Measurements from ENCODE around the gene MAML2. TPM values are rescaled to one million over a fixed set of nuclear protein-coding genes. Genes with fewer than 3 reads are reported as not detected.

MAML2 gene
- total and polyA plus RNA-seq, 2 experiments from 2014 or later, result 1.1 to 8.2 TPM

GRCh38 chr11:96010683-96011082 is 332.3 kb downstream of the MAML2 start:
- no peak for TF ChIP-seq CTCF (IDR thresholded peaks at IDR 0.05; ENCODE audit: low read depth, low read length)

GRCh38 chr11:96008161-96008720 is 334.8 kb downstream of the MAML2 start:
- H3K27ac ChIP-seq, result no peak overlapping the region
- DNase-seq (ENCODE audit: low read depth in 1 of 2, low spot score in 1 of 2), result no peak
- H3K27me3 ChIP-seq, result no peaks in the 10 kb centered on the region
- H3K4me3 ChIP-seq, result no peak overlapping the region
- TF ChIP-seq CTCF (IDR thresholded peaks at IDR 0.05; ENCODE audit: low read depth, low read length), result no peak
- H3K4me1 ChIP-seq (ENCODE audit: low read depth), result peaks cover 4% of the 10 kb centered on the region
- H3K9me3 ChIP-seq (ENCODE audit: low read depth), result no peaks in the 10 kb centered on the region
- no peaks in the 10 kb centered on the region for H3K36me3 ChIP-seq

More at GRCh38 chr11:96010683-96011082, 332.3 kb downstream of the MAML2 start:
- Histone ChIP-seq H3K4me1 (ENCODE audit: low read depth) (peaks cover 4% of the 10 kb centered on the region), H3K27ac (no peak overlapping the region), H3K27me3 (no peaks in the 10 kb centered on the region), H3K36me3 (no peaks in the 10 kb centered on the region), H3K9me3 (ENCODE audit: low read depth) (no peaks in the 10 kb centered on the region), H3K4me3 (no peak overlapping the region)
- DNase-seq (ENCODE audit: low read depth in 1 of 2, low spot score in 1 of 2), result no peak

GRCh38 chr11:96006037-96006436 is 337.0 kb downstream of the MAML2 start:
- no peak for DNase-seq (ENCODE audit: low read depth in 1 of 2, low spot score in 1 of 2)
- no peaks in the 10 kb centered on the region for H3K36me3 ChIP-seq
- no peak overlapping the region for H3K4me3 ChIP-seq
- H3K9me3 ChIP-seq (ENCODE audit: low read depth), result no peaks in the 10 kb centered on the region
- H3K4me1 ChIP-seq (ENCODE audit: low read depth), result no peaks in the 10 kb centered on the region
- H3K27ac ChIP-seq, result no peak overlapping the region
- H3K27me3 ChIP-seq, result no peaks in the 10 kb centered on the region
- TF ChIP-seq CTCF (IDR thresholded peaks at IDR 0.05; ENCODE audit: low read depth, low read length), result no peak

- Histone ChIP-seq H3K4me1 (ENCODE audit: low read depth) (no peaks in the 10 kb centered on the region), H3K9me3 (ENCODE audit: low read depth) (no peaks in the 10 kb centered on the region), H3K36me3 (no peaks in the 10 kb centered on the region), H3K27ac (no peak overlapping the region), H3K4me3 (no peak overlapping the region), H3K27me3 (no peaks in the 10 kb centered on the region)
- no peak for DNase-seq (ENCODE audit: low read depth in 1 of 2, low spot score in 1 of 2)
- TF ChIP-seq CTCF (IDR thresholded peaks at IDR 0.05; ENCODE audit: low read depth, low read length), result no peak
Observed at GRCh38 chr11:96004862-96005261, 338.1 kb downstream of the MAML2 start.

GRCh38 chr11:96002754-96003290 is 340.2 kb downstream of the MAML2 start:
- TF ChIP-seq CTCF (IDR thresholded peaks at IDR 0.05; ENCODE audit: low read depth, low read length), result no peak
- Histone ChIP-seq H3K4me1 (ENCODE audit: low read depth) (peaks cover 6% of the 10 kb centered on the region), H3K36me3 (no peaks in the 10 kb centered on the region), H3K27me3 (no peaks in the 10 kb centered on the region), H3K27ac (no peak overlapping the region), H3K9me3 (ENCODE audit: low read depth) (no peaks in the 10 kb centered on the region), H3K4me3 (no peak overlapping the region)
- no peak for DNase-seq (ENCODE audit: low read depth in 1 of 2, low spot score in 1 of 2)
